Measurements from ENCODE around the gene CABLES2. TPM values are rescaled to one million over a fixed set of nuclear protein-coding genes. Genes with fewer than 3 reads are reported as not detected.

The CABLES2 gene
- total RNA-seq, 1 donor from 2014 or later: 6.4 TPM

DNA sequence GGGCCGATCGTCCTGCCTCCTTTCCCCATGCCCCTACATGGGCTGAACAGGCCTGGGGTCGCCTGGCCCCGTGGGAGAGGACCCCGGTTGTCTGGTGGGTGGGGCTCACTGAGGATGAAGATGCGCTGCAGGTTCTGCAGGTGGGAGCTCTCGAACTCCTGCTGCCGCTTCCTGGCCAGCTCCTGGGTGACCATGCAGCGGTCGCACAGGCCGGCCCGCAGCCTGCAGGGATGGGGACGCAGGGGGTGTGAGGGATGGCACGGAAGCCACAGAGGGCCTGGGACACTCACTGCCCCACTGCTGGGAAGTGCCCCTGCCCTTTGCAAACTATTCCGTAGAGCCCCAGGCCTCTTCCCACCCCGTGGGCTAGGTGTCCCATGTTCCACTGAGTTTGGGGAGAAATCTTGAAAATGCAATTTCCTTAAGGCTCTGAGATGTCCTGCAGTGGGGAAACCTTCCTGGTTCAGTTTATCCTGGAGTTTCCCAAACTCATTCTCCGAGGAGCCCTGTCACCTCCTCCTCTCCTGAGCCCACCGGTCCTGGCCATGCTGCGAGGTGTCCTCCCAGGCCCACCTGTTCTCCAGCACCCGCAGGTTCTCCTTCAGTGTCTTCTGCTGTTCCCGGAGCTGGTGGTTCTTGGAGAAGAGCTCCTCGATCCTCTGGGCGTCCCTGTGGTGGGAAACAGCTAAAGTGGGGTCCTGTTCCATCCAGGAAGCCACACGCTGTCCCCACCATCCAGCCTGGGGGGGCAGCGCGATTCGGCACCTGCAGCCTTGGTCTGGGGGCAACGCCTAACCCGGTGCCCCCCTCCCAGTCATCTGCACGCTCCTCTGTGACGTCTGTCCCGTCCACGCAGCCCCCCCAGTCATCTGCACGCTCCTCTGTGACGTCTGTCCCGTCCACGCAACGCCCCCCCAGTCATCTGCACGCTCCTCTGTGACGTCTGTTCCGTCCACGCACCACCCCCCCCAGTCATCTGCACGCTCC is 9.9 kb upstream of the CABLES2 start:
- TF ChIP-seq, protein P1, sequence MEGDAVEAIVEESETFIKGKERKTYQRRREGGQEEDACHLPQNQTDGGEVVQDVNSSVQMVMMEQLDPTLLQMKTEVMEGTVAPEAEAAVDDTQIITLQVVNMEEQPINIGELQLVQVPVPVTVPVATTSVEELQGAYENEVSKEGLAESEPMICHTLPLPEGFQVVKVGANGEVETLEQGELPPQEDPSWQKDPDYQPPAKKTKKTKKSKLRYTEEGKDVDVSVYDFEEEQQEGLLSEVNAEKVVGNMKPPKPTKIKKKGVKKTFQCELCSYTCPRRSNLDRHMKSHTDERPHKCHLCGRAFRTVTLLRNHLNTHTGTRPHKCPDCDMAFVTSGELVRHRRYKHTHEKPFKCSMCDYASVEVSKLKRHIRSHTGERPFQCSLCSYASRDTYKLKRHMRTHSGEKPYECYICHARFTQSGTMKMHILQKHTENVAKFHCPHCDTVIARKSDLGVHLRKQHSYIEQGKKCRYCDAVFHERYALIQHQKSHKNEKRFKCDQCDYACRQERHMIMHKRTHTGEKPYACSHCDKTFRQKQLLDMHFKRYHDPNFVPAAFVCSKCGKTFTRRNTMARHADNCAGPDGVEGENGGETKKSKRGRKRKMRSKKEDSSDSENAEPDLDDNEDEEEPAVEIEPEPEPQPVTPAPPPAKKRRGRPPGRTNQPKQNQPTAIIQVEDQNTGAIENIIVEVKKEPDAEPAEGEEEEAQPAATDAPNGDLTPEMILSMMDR (IDR thresholded peaks at IDR 0.05): no peak
- H3K4me1 Mint-ChIP-seq (ENCODE audit: low read depth): no peaks in the 10 kb centered on the region
- DNase-seq (ENCODE audit: low spot score): no peak
- no peaks in the 10 kb centered on the region for H3K9me3 Mint-ChIP-seq (ENCODE audit: low read depth)
- no peak overlapping the region for H3K4me3 Mint-ChIP-seq (ENCODE audit: unreplicated experiment)
- peaks cover 4% of the 10 kb centered on the region for H3K27me3 Mint-ChIP-seq (ENCODE audit: low read depth)
- H3K36me3 Mint-ChIP-seq (ENCODE audit: low read depth): no peaks in the 10 kb centered on the region
- no peak overlapping the region for H3K27ac Mint-ChIP-seq (ENCODE audit: unreplicated experiment)

DNA sequence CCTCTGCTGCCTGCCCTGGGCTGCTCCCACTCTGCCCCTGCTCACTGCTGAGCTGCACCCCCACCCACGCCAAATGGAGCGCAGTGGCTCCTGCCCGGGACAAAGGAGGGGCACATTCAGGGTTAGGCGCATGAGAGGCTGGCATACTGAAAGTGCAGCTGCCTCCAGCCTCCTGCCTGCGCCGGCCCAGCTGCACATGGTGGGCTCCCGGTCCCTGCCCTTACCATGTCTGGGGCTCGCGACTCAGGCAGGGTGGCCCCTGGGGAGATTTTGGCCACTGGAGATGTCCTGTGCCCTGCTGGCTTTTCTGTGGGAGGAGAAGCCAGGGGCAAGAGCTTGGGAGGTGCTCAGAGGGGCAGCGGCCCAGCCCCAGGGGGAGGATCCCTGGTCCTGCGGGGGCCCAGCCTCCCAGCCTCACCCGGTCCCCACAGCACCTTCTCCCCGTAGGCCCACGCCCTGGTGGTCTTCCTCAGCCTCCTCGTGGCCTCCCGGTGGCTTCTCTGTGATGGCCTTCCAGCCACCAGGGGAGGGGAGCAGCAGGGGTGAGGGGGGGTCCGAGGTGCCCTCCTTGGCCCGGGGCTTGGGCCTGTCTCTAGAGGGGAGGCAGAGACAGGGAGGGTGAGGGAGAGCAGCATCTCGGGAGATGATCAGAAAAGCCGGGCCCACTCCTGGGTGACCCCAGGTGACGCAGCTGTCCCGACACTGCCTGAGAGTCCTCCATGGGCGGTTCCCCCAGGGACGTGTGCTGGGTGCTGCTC is 8.4 kb upstream of the CABLES2 start:
- TF ChIP-seq, protein P1 (IDR thresholded peaks at IDR 0.05): no peak
- Mint-ChIP-seq H3K4me3 (ENCODE audit: unreplicated experiment) (no peak overlapping the region), H3K36me3 (ENCODE audit: low read depth) (no peaks in the 10 kb centered on the region), H3K27me3 (ENCODE audit: low read depth) (peaks cover 4% of the 10 kb centered on the region), H3K4me1 (ENCODE audit: low read depth) (no peaks in the 10 kb centered on the region), H3K9me3 (ENCODE audit: low read depth) (no peaks in the 10 kb centered on the region), H3K27ac (ENCODE audit: unreplicated experiment) (no peak overlapping the region)
- DNase-seq (ENCODE audit: low spot score): no peak

DNA sequence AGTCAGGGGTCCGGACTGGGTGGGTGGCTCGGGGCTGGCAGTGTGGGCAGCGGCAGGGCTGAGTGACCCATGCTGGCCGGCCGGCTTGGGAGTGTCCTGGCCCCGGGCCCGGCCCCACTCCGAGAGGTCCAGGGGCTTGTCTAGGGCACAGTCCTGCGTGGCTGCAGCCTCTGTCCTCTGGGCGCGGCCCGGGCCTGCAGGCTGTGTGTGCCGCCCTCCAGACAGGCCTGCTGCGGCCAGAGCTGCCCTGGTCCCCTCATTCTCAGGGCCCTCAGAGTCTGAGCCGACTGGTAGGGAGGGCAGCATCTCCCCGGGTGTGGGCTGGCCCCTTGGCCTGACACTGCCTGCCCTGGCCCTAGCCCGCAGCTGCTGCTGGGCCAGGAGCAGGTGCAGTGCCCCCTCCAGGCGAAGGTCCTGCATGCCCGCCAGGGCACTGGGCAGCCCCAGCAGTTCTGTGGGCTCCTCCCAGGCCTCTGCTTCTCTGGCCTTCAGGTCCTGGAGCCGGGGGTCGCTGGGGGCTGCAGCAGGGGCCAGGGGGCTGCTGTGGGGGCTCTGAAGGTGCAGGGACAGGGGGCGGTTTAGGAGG is 6.9 kb upstream of the CABLES2 start:
- no peak for DNase-seq (ENCODE audit: low spot score)
- no peaks in the 10 kb centered on the region for H3K4me1 Mint-ChIP-seq (ENCODE audit: low read depth)
- no peaks in the 10 kb centered on the region for H3K9me3 Mint-ChIP-seq (ENCODE audit: low read depth)
- H3K27me3 Mint-ChIP-seq (ENCODE audit: low read depth): no peaks in the 10 kb centered on the region
- TF ChIP-seq, protein P1 (IDR thresholded peaks at IDR 0.05): peak; percentile 51
- H3K4me3 Mint-ChIP-seq (ENCODE audit: unreplicated experiment): no peak overlapping the region
- no peak overlapping the region for H3K27ac Mint-ChIP-seq (ENCODE audit: unreplicated experiment)
- no peaks in the 10 kb centered on the region for H3K36me3 Mint-ChIP-seq (ENCODE audit: low read depth)

DNA sequence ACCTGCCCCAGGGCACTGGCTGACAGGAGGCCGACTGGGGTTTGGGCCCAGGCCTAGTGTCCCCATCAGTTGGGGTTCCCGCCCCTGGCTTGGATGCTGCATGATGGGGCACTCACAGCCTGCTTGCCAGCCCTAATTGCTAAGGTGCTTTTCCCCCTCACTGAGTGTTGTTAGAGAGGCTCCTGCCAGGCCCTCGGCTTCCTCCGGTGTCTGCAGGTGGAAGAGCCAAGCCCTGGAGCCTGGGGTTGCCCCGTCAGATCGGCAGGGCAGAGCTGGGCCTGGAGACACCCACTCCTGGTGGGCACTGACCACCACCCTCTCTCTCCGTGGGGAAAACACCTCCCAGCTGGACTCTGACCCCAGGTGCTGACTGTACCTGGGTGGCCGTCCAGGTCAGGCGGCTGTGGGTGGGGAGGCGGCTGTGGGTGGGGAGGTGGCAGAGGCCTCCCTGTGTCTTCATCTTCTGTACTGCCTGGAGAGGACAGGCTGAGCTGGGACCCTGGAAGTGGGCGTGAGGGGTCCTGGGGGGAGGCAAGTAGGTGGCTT is 6.0 kb upstream of the CABLES2 start:
- no peaks in the 10 kb centered on the region for H3K4me1 Mint-ChIP-seq (ENCODE audit: low read depth)
- DNase-seq (ENCODE audit: low spot score): no peak
- no peaks in the 10 kb centered on the region for H3K27me3 Mint-ChIP-seq (ENCODE audit: low read depth)
- TF ChIP-seq, protein P1 (IDR thresholded peaks at IDR 0.05): no peak
- no peak overlapping the region for H3K27ac Mint-ChIP-seq (ENCODE audit: unreplicated experiment)
- H3K4me3 Mint-ChIP-seq (ENCODE audit: unreplicated experiment): no peak overlapping the region
- no peaks in the 10 kb centered on the region for H3K36me3 Mint-ChIP-seq (ENCODE audit: low read depth)
- no peaks in the 10 kb centered on the region for H3K9me3 Mint-ChIP-seq (ENCODE audit: low read depth)
